Liver (tissue), 9 donors: ENCODE measurements around the gene SLC2A5. TPM values are rescaled to one million over a fixed set of nuclear protein-coding genes. Genes with fewer than 3 reads are reported as not detected.

ENCODE experiments used
- DNase-seq: peaks from one replicate; pipeline ENCODE4 v3.0.0-alpha.2; 2017; ENCODE audit warnings: low spot score
- H3K27ac ChIP-seq, 2 donors: one replicate each; pipeline ENCODE4 v1.7.0; 2013; ENCODE audit warnings: inconsistent platforms in 2 of 2, low read length in 2 of 2, control low read depth in 1 of 2, low read depth in 1 of 2, mild to moderate bottlenecking in 1 of 2
- H3K27me3 ChIP-seq, 4 donors: one replicate each; pipeline versions ENCODE4 v1.6.1 to v1.7.0; 2013; ENCODE audit warnings: low read length in 3 of 4, inconsistent platforms in 1 of 4, mild to moderate bottlenecking in 1 of 4, moderate library complexity in 1 of 4; ENCODE audit not compliant: control insufficient read depth in 4 of 4, insufficient read depth in 4 of 4
- H3K36me3 ChIP-seq, 4 donors: one replicate each; pipeline versions ENCODE4 v1.6.1 to v1.7.0; 2013; ENCODE audit warnings: low read length in 3 of 4, mild to moderate bottlenecking in 3 of 4, low read depth in 1 of 4, moderate library complexity in 1 of 4; ENCODE audit not compliant: control insufficient read depth in 4 of 4, insufficient read depth in 3 of 4
- H3K4me1 ChIP-seq, 4 donors: one replicate each; pipeline versions ENCODE4 v1.6.1 to v1.7.0; 2013; ENCODE audit warnings: low read length in 3 of 4, mild to moderate bottlenecking in 3 of 4, moderate library complexity in 1 of 4; ENCODE audit not compliant: control insufficient read depth in 4 of 4, insufficient read depth in 4 of 4
- H3K4me3 ChIP-seq, 3 donors: one replicate each; pipeline versions ENCODE4 v1.6.1 to v1.7.0; 2013; ENCODE audit warnings: low read length in 3 of 3, control low read depth in 1 of 3, low read depth in 1 of 3, mild to moderate bottlenecking in 1 of 3
- H3K9ac ChIP-seq, 2 donors: one replicate each; pipeline ENCODE4 v1.7.0; 2013; ENCODE audit warnings: low read length in 2 of 2, mild to moderate bottlenecking in 2 of 2, moderate library complexity in 2 of 2, control low read depth in 1 of 2, low read depth in 1 of 2
- H3K9me3 ChIP-seq, 4 donors: one replicate each; pipeline versions ENCODE4 v1.6.1 to v1.7.0; 2013; ENCODE audit warnings: low read length in 3 of 4; ENCODE audit not compliant: control insufficient read depth in 4 of 4
- EGR1 ChIP-seq, 2 donors: IDR thresholded peaks; 2 replicates each; pipeline ENCODE4 v1.6.1; 2016 to 2018; ENCODE audit warnings: antibody characterized with exemption in 2 of 2, low read depth in 2 of 2
- FOXA1 ChIP-seq: IDR thresholded peaks from 2 replicates; pipeline ENCODE4 v1.6.1; 2016; ENCODE audit warnings: antibody characterized with exemption
- FOXA2 ChIP-seq: IDR thresholded peaks from 2 replicates; pipeline ENCODE4 v1.6.1; 2016; ENCODE audit warnings: antibody characterized with exemption
- GABPA ChIP-seq, 2 donors: IDR thresholded peaks in 1 of 2; conservative IDR thresholded peaks in 1 of 2; 2 replicates each; pipeline ENCODE4 v1.6.1; 2016; ENCODE audit warnings: antibody characterized with exemption in 2 of 2, mild to moderate bottlenecking in 1 of 2, moderate library complexity in 1 of 2
- HNF4A ChIP-seq, 2 donors: conservative IDR thresholded peaks; 2 replicates each; pipeline ENCODE4 v1.6.1; 2016; ENCODE audit warnings: antibody characterized with exemption in 2 of 2, mild to moderate bottlenecking in 2 of 2
- HNF4G ChIP-seq: IDR thresholded peaks from 2 replicates; pipeline ENCODE4 v1.6.1; 2016; ENCODE audit warnings: antibody characterized with exemption
- JUND ChIP-seq, 2 donors: IDR thresholded peaks; 2 replicates each; pipeline ENCODE4 v1.6.1; 2016; ENCODE audit warnings: antibody characterized with exemption in 2 of 2
- MAX ChIP-seq: IDR thresholded peaks from 2 replicates; pipeline ENCODE4 v1.6.1; 2016; ENCODE audit warnings: antibody characterized with exemption
- NR2F2 ChIP-seq: IDR thresholded peaks from 2 replicates; pipeline ENCODE4 v1.6.1; 2016; ENCODE audit warnings: antibody characterized with exemption
- RAD21 ChIP-seq, 2 donors: IDR thresholded peaks; 2 replicates each; pipeline ENCODE4 v1.6.1; 2016; ENCODE audit warnings: antibody characterized with exemption in 2 of 2, mild to moderate bottlenecking in 2 of 2
- REST ChIP-seq: IDR thresholded peaks from 2 replicates; pipeline ENCODE4 v1.6.1; 2016; ENCODE audit warnings: antibody characterized with exemption, mild to moderate bottlenecking
- RXRA ChIP-seq, 2 donors: IDR thresholded peaks; 2 replicates each; pipeline ENCODE4 v1.6.1; 2017 to 2018; ENCODE audit warnings: antibody characterized with exemption in 2 of 2, mild to moderate bottlenecking in 1 of 2
- TAF1 ChIP-seq: conservative IDR thresholded peaks from 2 replicates; pipeline ENCODE4 v1.6.1; 2016; ENCODE audit warnings: antibody characterized with exemption, mild to moderate bottlenecking
- YY1 ChIP-seq: IDR thresholded peaks from 2 replicates; pipeline ENCODE4 v1.6.1; 2016; ENCODE audit warnings: antibody characterized with exemption, mild to moderate bottlenecking
- ZBTB33 ChIP-seq: IDR thresholded peaks from 2 replicates; pipeline ENCODE4 v1.6.1; 2016; ENCODE audit warnings: antibody characterized with exemption
- WGBS: extraction: QIAGEN DNeasy Blood & Tissue Kit; methylation state at CpG from one replicate; pipeline ENCODE4 v1.1.7; 2013; 5-methylcytosine and 5-hydroxymethylcytosine counted together
- polyA plus RNA-seq, 2 donors: library from polyadenylated mRNA; stranded (reverse) in 1 of 2; unstranded in 1 of 2; fragments of 200-250 nt in 1 of 2; fragments of >200 nt in 1 of 2; fragmentation: Nextera tagmentation in 1 of 2; extraction: Ambion mirVana in 1 of 2; gene quantifications; one replicate each; pipeline versions ENCODE4 v1.2.1 to v1.2.3, GENCODE V29; 2013 to 2015
- total RNA-seq, 2 donors: library from RNA; depleted of rRNA; stranded (reverse); fragments of >200 nt; gene quantifications; one replicate each; pipeline ENCODE4 v1.2.3, GENCODE V29; 2014
- TF ChIP-seq, protein P1 (sequence below): fragments of 150-350 bp; IDR thresholded peaks from 2 replicates; pipeline ENCODE4 v1.5.1; 2017; ENCODE audit warnings: improper control_type of control experiment, low read depth, low read length; ENCODE audit not compliant: missing input control
- TF ChIP-seq, protein P2 (sequence below): IDR thresholded peaks from 2 replicates; pipeline ENCODE4 v1.6.1; 2016; ENCODE audit warnings: antibody characterized with exemption
- donor health status: healthy.
- donor health status: healthy.
- donor health status: healthy.
- donor health status: healthy.
- donor health status: healthy.

The SLC2A5 gene
- total and polyA plus RNA-seq, 4 donors = 0.07 to 1.6 (median 0.13) TPM

DNA sequence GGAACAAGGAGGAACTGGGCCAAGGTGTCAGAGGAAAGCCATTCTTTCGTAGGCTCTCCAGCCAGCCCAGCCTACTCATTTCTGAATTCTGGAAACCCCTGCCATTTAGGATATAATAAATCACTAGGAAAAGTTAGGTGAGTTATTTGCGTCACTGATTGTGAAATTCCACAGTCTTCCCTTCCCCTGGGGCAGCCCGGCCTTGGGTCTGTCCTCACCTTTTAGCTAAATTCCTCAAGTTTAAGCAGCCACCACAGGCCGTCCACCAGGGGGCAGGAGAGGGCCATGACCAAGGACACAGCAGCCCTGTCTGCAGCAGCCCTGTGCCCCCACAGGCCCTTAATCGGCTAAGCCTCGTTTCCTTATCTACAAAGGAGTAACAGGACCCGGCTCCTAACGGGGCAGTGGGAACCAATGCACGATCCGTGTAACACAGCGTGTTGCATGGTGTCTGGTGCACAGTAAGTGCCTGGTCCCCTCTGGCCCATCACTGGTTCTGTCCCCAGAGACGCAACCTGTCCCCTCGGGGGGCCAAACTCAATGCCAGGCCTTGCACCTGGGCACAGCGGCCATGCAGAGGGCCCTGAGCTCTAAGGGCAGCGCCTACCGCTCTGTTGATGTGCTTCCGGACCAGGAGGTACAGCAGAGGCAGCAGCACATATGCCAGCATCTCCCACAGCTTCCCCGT is 41.4 kb upstream of the SLC2A5 start:
- no peak overlapping the region for H3K4me3 ChIP-seq
- H3K27ac ChIP-seq = peak overlapping the region in 1 of 2 donors; percentile 30
- peak; percentile 30 for TF ChIP-seq REST
- peak in 1 of 2 donors; percentile 12 for TF ChIP-seq EGR1 (IDR thresholded peaks at IDR 0.05; ENCODE audit: low read depth in 2 of 2)
- TF ChIP-seq RXRA (IDR thresholded peaks at IDR 0.05) = peak; percentile 32 to 77
- peak; percentile 31 to 61 for TF ChIP-seq HNF4A (conservative IDR thresholded peaks at IDR 0.05)
- TF ChIP-seq YY1 = peak; percentile 62
- no peak for TF ChIP-seq MAX
- TF ChIP-seq JUND (IDR thresholded peaks at IDR 0.05) = peak in 1 of 2 donors; percentile 39
- peak; percentile 95 to 96 for TF ChIP-seq RAD21 (IDR thresholded peaks at IDR 0.05)
- peak; percentile 27 for TF ChIP-seq FOXA1
- TF ChIP-seq, protein P1, sequence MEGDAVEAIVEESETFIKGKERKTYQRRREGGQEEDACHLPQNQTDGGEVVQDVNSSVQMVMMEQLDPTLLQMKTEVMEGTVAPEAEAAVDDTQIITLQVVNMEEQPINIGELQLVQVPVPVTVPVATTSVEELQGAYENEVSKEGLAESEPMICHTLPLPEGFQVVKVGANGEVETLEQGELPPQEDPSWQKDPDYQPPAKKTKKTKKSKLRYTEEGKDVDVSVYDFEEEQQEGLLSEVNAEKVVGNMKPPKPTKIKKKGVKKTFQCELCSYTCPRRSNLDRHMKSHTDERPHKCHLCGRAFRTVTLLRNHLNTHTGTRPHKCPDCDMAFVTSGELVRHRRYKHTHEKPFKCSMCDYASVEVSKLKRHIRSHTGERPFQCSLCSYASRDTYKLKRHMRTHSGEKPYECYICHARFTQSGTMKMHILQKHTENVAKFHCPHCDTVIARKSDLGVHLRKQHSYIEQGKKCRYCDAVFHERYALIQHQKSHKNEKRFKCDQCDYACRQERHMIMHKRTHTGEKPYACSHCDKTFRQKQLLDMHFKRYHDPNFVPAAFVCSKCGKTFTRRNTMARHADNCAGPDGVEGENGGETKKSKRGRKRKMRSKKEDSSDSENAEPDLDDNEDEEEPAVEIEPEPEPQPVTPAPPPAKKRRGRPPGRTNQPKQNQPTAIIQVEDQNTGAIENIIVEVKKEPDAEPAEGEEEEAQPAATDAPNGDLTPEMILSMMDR = peak; percentile 96
- no peak for TF ChIP-seq ZBTB33
- TF ChIP-seq GABPA (IDR thresholded peaks at IDR 0.05 in 1 of 2, conservative IDR thresholded peaks at IDR 0.05 in 1 of 2) = no peak
- peak; percentile 88 for DNase-seq
- peaks cover 0 to 5% (median 0%) of the 10 kb centered on the region in 4 donors for H3K36me3 ChIP-seq
- H3K9me3 ChIP-seq = no peaks in the 10 kb centered on the region
- peaks cover 9 to 16% (median 12%) of the 10 kb centered on the region in 4 donors for H3K4me1 ChIP-seq
- WGBS = 41% methylated on average over 18 of the region's 18 CpGs
- no peaks in the 10 kb centered on the region for H3K27me3 ChIP-seq
- H3K9ac ChIP-seq = no peak overlapping the region

- Histone ChIP-seq H3K9ac (no peak overlapping the region), H3K36me3 (peaks cover 3 to 22% (median 8%) of the 10 kb centered on the region in 4 donors)
- 92% methylated on average over 12 of the region's 12 CpGs for WGBS
- TF ChIP-seq HNF4G (no peak), HNF4A (conservative IDR thresholded peaks at IDR 0.05) (no peak), TAF1 (no peak), MAX (no peak), REST (no peak), RXRA (IDR thresholded peaks at IDR 0.05) (no peak), EGR1 (IDR thresholded peaks at IDR 0.05; ENCODE audit: low read depth in 2 of 2) (no peak), NR2F2 (no peak), FOXA2 (no peak), YY1 (no peak), FOXA1 (no peak)
- TF ChIP-seq, protein P2, sequence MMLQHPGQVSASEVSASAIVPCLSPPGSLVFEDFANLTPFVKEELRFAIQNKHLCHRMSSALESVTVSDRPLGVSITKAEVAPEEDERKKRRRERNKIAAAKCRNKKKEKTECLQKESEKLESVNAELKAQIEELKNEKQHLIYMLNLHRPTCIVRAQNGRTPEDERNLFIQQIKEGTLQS = no peak
Measured at GRCh38 chr1:9108056-9108665, 38.7 kb upstream of the SLC2A5 start.

More at GRCh38 chr1:9108056-9108665, 38.7 kb upstream of the SLC2A5 start:
- no peak for DNase-seq
- H3K4me3 ChIP-seq = no peak overlapping the region
- H3K9me3 ChIP-seq = no peaks in the 10 kb centered on the region
- peaks cover 5 to 9% (median 8%) of the 10 kb centered on the region in 4 donors for H3K4me1 ChIP-seq
- no peak overlapping the region for H3K27ac ChIP-seq
- H3K27me3 ChIP-seq = no peaks in the 10 kb centered on the region
